ENCODE results near the gene NEUROG3.

NEUROG3 gene

DNA sequence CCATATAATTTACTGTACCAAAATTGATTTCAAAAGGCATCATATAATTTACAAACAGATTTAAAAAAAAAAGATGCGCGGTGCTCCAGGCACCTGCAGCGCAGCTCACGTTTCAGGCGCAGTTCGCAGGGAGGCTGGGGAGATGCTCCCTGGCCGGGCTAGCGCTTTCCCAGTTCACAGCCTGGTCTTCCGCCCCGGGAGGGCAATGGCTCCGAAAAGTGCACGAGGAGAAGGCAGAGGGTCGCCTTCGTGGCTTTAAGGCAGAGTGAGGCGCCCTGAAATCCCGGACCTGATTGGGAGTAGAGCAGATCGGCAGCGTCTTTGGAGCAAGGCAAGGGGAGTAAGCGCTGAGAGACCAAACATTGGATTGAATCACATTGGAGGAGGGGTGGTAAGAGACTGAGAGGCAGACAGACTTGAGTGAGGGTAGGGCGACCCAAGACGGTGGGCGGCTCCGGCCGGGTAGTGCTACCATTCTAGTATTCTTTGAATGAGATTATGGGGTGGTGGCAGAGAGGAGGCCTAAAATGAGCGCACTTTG is 1.5 kb downstream of the NEUROG3 start:
- no peak for DNase-seq (ENCODE audit: low read depth)
- TF ChIP-seq, protein P1, sequence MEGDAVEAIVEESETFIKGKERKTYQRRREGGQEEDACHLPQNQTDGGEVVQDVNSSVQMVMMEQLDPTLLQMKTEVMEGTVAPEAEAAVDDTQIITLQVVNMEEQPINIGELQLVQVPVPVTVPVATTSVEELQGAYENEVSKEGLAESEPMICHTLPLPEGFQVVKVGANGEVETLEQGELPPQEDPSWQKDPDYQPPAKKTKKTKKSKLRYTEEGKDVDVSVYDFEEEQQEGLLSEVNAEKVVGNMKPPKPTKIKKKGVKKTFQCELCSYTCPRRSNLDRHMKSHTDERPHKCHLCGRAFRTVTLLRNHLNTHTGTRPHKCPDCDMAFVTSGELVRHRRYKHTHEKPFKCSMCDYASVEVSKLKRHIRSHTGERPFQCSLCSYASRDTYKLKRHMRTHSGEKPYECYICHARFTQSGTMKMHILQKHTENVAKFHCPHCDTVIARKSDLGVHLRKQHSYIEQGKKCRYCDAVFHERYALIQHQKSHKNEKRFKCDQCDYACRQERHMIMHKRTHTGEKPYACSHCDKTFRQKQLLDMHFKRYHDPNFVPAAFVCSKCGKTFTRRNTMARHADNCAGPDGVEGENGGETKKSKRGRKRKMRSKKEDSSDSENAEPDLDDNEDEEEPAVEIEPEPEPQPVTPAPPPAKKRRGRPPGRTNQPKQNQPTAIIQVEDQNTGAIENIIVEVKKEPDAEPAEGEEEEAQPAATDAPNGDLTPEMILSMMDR (IDR thresholded peaks at IDR 0.05; ENCODE audit: low read depth, low read length, missing control alignments), result no peak
- no peak overlapping the region for H3K4me3 ChIP-seq (ENCODE audit: low read depth, low read length)

DNA sequence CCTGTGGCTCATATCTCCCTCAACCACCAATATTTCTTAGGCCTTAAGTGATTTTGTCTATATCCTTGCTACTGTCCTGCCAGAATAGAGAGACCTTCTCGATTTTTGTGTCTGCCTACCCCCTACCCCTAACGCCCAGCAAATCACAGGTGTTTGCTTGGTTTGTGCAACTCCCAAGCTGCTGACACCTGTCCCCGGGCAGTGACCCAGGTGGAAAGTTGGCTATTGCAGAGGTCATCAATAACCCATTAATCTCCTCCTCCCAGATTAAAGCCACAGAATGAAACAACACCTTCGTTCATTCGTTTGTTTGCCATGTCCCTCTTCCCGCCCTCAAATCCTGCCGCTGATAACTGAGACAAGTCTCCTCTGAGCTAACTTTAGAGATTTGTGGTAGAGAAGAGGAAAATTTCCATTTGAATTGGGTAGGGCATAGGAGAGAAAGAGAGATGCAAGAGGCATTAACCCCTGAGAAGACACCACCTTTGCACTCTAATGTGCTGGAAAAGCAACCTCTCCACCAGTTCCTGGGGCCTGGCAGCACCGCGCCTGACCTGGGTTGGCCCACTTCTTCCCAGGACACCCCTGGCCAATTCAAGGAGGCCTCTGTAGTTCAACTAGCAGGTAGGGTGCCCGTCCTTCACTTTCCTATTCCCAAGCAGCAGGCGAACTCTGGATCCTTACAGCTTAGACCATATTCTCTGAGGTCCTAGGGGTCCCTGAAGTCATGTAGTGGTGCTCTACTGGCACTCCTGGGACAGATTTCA is 3.0 kb downstream of the NEUROG3 start:
- H3K4me3 ChIP-seq (ENCODE audit: low read depth, low read length), result no peak overlapping the region
- no peak for DNase-seq (ENCODE audit: low read depth)
- TF ChIP-seq, protein P1 (IDR thresholded peaks at IDR 0.05; ENCODE audit: low read depth, low read length, missing control alignments), result no peak

DNA sequence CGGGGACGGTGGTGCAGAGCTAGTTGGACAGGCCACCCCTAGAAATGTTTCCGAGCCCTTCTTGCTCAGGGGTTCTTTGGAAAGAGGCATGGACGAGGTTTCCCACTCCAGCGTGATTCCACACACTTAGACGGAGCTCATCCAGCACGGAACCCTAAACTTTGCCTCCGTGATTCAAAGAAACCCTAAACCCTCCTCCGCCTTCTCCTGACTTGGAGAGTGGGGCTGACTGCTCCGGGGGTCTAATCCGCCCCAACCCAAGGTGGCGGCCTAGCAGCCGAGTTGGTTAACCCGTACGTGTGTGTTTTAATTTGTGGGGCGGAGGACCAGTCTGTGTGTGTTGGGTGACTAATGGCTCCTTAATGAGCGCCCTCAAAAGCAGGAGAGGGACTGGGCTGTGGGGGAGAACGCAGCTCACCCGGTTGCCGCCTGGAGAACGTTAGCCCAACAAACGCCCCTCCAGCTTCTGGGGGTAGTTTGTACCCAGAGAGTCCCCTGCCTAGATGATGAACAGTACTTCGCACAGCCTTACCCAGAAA is 3.8 kb downstream of the NEUROG3 start:
- TF ChIP-seq, protein P1 (IDR thresholded peaks at IDR 0.05; ENCODE audit: low read depth, low read length, missing control alignments), result no peak
- DNase-seq (ENCODE audit: low read depth), result no peak
- H3K4me3 ChIP-seq (ENCODE audit: low read depth, low read length), result no peak overlapping the region

DNA sequence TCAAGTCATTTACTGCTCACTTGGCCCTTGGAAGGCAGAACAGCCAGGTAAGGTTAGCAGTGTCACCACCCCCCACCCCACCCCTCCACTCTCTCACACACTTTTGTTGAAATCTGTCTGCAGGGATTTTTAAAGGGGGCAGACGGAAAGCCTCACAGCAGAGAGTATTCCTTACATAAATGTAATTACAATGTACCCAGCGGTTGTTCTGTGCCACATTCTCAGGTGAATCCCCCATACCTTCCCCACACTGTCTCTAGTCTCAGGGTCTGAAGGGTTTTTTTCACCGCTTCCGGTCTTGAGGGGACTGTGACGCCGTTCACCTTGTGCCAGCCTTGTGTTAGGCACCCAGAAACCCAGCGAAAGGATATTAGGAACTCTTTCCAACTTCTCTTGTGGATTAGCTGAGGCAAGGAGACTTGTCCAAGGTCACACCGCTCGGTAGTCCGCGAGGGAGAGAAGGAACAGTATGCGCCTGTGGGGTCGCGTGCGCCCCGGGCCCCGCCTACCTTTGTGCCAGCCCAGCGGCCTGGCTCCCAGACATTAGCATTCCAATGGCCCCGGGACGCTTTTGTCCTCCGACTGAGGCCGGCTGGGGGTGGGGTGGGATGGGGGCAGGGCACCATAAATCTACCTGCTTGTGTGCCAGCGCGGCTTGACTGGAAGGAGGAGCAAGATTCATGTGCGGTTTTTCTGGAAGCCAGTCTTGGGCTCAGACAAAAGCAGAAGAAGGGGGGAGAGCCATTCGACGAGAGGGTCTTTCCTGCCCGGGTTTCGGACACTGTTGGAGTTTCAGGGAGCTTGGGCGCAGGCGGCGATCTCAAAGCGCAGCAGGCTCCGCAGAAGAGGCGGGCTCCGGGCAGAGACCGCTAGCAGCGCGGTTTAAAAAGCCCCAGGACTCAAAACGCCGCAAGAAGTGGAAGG is 4.5 kb downstream of the NEUROG3 start:
- TF ChIP-seq, protein P1 (IDR thresholded peaks at IDR 0.05; ENCODE audit: low read depth, low read length, missing control alignments), result no peak
- no peak overlapping the region for H3K4me3 ChIP-seq (ENCODE audit: low read depth, low read length)

DNA sequence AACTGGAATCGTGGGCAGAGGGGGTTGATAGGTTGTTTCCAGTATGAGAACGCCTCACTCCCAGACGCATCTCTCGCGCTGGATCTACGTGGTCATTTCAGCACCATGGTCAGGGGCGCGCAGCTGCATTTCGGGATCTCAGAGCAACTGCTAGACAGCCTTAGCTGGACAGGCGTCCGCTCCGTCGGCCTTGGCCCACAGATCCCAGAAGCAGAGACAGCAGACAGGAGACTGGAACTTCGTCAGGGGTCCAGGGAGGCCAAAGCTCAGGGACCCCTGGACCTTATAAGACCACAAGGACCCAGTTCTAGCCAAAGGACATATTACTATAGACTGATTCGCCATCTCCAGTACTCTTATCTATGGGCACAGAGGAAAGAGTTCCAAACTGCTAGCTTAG is 5.3 kb downstream of the NEUROG3 start:
- TF ChIP-seq, protein P1 (IDR thresholded peaks at IDR 0.05; ENCODE audit: low read depth, low read length, missing control alignments), result no peak
- no peak for DNase-seq (ENCODE audit: low read depth)
- H3K4me3 ChIP-seq (ENCODE audit: low read depth, low read length), result no peak overlapping the region

More for the DNA sequence above, 4.5 kb downstream of the NEUROG3 start:
- DNase-seq (ENCODE audit: low read depth), result no peak

DNA sequence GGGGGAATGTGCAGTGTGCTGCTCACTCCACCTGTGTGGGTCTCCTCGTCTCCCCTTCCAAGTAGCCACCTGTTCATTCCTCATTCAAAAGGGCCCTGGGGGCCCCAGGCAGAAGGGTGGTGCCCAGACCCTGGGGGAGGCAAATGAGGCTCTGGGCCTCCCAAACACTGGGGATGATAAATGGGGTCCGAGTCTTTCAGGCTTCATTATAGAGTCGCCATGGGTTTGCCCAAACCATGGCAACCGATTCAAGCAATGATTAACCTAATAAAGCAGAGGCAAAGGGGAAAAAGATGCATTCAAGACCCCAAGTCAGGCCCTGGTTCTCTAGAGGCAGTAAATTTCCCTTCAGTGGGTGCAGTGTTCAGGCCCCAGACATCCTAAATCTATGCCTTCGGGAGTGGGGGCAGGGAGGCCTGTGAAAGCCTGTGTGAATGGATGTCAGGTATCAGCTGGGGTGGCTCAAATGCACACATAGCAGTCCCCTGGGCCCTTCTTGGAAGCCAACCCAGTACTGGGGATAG is 10.4 kb downstream of the NEUROG3 start:
- DNase-seq (ENCODE audit: low read depth), result no peak
- no peak overlapping the region for H3K4me3 ChIP-seq (ENCODE audit: low read depth, low read length)
- TF ChIP-seq, protein P1 (IDR thresholded peaks at IDR 0.05; ENCODE audit: low read depth, low read length, missing control alignments), result no peak

Measured in GM12864 (cell line).